Inflammatory macrophage treated with lipopolysaccharide for 1 hour (primary cell): ENCODE results near the gene AP1M1.

ENCODE experiments used
- DNase-seq, 2 donors: peaks; one replicate each; pipeline ENCODE4 v3.0.0-alpha.2; 2020 to 2022

Gene AP1M1

DNA sequence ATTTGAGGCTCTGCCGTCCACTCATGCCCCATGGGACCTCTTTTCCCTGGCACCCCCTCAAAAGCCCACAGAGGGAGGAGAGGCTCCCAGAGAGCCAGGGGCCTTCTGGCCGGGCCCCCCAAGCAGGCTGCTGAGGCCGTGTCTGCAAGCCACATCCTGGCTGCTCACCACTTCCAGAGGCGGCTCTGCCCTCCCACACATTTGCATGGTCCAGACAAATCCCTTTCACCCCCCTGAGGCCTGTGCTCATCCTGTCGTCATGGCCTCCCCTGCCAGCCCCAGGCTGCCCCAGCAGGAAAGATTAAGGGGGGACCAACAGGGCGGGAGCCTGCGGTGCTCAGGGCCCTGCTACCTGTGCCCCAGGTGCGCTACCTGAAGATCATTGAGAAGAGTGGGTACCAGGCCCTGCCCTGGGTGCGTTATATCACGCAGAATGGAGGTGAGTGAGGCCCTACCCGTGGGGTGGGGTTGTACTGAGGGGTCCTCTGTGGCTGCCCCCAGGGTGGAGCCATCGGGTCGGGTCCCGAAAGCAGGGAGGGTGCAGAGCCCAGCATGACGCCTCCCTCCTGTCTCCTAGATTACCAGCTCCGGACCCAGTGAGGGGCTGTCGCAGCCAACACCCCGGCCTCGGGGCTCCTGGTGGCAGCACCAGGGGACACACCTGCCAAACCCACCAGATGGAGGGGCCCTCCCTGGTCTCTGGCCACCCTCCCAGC is 36.3 kb downstream of the AP1M1 start:
- DNase-seq, result no peak

GRCh38 chr19:16234552-16235445 is 37.1 kb downstream of the AP1M1 start:
- no peak for DNase-seq

DNA sequence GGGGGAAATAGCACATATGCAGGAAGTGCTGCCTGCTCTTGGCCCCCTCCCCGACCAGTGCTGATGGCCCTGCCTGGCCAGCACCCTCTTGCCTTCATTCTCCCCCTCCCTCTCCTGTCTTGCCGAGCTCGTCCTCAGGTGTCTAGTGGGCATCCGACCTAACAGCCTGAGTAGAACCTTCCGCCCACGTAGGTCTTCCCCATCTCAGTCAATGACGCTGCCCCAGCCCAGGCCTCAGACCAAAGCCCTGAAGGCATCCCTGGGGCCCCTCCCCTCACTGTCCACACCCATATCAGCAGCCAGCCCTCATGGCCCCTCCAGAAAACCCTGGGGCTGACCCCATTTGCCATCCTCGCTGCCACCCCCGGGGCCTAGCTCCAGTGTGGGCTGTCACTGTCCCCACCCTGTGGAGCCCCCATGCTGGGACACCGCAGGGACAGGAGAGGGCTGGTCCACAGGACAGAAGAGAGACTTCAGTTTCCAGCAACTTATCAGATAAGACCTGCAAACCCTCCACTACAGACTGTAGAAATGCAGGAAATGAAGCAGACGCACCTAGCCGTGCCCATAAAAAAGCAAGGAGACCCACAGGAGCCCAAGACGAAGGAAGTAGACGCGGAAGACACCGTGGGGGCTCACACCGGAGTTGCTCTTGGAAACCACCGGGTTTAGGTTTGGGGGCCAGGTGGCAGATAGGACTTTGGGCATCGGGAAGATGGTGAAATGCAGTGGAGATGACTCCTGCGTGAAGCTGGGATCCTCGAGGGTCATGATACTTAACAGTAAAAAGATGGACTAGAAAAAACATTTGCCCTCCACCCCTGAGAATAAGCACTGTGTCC is 38.3 kb downstream of the AP1M1 start:
- no peak for DNase-seq

- DNase-seq, result no peak
Observed at GRCh38 chr19:16244091-16244490, 46.4 kb downstream of the AP1M1 start.

GRCh38 chr19:16247353-16248182 is 49.9 kb downstream of the AP1M1 start:
- DNase-seq, result peak; percentile 55 to 94

DNA sequence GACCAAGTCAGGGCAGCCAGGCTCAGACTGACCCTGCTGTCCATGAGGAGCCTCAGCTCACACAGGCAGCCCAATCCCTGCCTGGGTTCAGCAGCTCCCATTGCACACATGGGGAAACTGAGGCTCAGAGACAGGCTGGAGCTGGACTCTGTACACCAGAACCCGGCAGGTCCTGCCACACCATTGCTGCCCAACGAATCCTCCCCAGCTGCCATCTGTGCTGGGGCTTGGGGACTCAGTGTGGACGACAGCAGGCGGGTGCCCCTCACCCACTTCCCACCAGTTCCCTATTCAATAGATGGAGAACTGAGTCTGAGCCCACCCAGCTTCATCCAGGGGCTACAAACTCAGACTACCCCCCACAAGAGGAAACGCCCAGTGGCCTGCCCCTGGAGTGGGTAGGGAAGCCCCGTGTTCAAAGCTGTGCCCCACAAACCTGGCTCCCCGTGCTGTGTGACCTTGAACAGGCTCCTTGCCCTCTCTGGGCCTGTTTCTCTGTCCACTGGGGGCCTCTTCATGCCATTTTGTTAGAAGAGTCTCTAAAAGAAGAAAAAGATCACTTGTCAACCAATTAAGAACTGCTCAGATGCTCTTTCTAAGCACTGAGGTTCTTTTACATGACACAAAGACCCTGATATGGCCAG is 50.8 kb downstream of the AP1M1 start:
- no peak for DNase-seq

- DNase-seq, result no peak
Observed at GRCh38 chr19:16249826-16250404, 52.2 kb downstream of the AP1M1 start.

DNA sequence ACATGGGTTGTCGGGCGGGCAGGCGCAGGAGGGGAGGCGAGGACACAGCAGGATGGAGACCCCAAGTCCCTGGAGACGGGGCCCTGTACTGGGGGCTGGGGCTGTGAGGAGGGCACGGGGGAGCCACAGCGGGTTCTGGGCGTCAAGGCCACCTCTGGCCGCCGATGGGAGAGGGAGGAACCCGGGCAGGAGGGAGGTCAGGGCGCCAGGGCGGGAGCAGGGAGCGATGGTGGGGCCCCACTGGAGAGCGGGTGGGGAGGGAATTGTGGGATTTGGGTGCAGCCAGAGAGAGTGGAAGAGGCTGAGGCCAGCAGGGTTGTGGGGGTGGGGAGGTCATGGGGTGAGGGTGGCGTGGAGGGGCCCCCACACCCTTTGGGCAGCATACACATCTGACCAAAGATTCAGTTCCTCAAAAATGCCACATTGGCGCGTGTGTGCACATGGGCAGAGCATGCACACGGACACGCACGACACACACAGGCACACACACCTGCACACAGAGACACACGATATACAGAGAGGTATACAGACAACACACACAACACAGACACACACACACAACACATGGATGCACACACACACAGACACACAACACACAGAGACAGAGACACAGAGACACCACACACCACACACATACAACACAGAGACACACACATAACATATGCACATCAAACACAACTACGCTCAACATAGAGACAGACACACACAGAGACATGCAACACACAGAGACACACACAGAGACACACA is 54.9 kb downstream of the AP1M1 start:
- DNase-seq, result peak; percentile 21 to 23

DNA sequence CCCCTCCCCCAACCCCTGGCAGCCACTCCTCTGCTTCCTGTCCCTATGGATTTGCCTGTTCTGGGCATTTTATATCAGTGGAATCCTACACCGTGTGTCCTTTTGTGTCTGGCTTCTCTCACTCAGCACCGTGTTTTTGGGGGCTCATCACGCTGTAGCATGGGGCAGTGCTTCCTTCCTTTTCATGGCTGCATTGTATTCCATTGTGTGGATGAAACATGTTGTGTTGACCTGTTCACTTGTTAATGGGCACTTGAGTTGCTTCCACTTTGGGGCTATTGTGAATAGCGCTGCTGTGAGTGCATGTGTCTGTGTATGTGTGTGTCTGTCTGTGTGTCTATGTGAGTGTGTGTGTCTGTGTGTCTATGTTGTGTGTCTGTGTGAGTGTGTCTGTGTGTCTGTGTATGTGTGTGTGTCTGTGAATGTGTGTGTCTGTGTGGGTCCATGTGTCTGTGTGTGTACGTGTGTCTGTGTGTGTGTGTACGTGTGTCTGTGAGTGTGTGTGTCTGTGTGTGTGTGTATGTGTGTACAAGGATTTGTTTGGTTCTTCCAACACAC is 57.2 kb downstream of the AP1M1 start:
- DNase-seq, result no peak

DNA sequence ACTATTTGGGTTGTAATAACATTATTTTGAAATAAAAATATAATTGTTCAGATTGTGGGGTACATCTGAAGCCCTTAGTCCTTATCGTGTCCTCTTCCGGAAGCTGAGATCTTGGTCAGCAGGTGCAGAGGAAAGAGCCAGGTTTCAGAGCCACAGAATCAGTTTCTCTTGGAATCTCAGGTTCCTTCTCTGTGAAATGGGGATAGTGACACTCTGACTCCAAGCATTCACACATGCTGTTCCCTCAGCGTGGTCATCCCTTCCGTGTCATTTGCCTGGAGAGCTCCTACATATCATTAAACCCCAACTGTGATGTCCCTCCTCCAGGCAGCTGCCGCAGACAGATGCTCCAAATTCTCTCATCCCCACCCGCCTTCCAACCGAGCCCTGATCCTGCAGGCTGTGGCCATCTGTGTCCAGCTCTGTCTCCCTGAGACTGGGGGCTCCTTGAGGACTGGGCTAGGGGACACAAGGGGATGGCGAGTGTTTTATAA is 59.8 kb downstream of the AP1M1 start:
- DNase-seq, result no peak

- DNase-seq, result peak in 1 of 2 donors; percentile 47
Observed at GRCh38 chr19:16258440-16258903, 60.8 kb downstream of the AP1M1 start.

DNA sequence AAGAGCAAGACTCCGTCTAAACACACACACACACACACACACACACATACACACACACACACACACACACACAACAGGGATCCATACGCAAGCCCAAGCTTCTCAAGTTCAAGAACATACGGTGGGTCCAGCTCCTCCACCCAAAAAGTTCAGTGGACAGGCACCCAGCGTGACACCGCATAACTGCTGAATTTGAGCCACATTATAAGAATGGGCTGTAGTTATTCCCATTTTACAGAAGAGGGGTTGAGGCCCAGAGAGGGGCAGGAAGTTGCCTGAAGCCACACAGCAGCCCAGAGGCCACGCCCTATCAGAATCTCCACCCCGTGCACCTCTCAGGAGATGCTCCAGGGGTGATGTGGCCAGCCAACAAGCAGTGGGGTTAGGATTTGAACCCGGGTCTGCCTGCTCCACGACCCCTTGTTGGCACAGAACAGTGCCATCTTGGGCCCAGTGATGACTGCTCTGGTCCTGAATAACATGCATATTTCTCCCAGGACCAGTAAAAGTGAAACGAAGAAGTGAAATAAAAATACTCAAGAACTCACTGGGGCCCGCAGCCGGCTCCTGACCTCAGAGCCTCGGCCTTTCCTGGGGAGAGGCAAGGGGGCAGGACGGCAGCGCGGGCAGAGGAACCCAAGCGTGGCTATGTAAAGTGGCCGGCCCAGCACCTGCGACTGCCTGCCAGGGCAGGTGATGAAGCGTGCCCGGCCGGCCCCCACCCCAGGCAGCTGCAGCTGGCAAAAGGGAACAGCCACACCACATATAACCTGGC is 61.9 kb downstream of the AP1M1 start:
- no peak for DNase-seq

DNA sequence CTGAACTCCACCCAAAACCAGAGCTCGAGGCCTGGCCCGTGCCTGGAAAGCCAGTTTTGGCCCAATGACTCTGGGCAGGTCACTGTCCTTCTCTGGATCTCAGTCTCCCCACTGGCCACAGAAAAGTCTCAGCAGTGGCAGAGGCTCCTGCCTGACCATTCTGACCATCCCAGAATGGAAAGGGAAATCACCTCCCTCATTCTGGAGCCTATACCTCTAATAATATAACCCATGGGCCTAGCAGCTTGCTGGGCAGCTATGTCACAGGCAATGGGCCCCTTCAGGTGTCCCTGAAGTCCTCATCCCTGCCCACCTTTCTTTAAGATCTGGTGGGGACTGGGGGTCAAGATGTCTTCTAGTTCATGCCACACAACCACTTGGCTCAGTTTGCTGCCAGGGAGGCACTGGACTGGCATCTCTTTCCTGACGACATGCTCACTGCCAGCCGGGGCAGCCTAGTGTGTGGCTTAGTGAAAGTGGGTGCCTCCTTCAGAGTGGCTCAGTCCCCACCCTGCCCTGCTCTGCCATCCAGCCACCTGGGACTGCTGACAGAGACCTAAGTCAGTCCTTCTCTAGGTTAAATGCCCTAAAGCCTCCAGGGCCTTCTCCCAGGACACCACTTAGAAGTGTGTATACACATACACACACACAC is 62.6 kb downstream of the AP1M1 start:
- DNase-seq, result no peak

DNA sequence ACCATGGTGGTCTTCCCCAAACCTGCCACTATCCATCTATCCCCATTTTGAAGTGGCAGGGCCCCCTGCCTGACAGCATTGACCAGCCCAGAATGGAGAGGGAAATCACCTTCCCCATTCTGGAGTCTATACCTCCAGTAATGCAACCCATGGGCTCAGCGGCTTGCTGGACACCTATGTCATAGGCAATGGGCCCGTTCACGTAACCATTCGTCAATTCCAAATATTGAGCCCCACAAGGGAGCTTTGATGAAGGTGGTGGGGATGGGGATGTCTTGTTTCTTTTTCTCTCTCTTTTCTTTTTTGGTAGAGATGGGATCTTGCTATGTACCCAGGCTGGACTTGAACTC is 63.1 kb downstream of the AP1M1 start:
- DNase-seq, result no peak

GRCh38 chr19:16261584-16262368 is 64.1 kb downstream of the AP1M1 start:
- DNase-seq, result peak; percentile 43 to 46

DNA sequence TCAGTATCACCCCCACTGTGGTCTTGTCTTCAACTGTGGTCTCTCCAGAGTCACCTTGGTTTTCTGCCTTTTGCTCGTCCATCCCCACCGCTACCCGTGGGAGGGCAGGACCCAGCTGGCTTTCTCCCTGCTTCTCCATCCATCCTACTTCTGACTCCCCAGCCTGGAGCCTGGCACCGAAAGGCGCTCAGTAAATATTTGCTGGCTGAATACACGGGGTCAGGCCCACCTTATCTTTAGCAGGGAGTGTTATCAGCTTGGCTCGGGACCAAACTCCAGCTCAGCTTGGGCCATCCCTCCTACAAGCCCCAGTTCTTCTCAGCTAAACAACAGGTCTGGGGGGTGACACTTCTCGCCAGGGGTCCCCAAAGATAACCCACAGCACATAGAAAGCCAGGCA is 64.9 kb downstream of the AP1M1 start:
- DNase-seq, result no peak

DNA sequence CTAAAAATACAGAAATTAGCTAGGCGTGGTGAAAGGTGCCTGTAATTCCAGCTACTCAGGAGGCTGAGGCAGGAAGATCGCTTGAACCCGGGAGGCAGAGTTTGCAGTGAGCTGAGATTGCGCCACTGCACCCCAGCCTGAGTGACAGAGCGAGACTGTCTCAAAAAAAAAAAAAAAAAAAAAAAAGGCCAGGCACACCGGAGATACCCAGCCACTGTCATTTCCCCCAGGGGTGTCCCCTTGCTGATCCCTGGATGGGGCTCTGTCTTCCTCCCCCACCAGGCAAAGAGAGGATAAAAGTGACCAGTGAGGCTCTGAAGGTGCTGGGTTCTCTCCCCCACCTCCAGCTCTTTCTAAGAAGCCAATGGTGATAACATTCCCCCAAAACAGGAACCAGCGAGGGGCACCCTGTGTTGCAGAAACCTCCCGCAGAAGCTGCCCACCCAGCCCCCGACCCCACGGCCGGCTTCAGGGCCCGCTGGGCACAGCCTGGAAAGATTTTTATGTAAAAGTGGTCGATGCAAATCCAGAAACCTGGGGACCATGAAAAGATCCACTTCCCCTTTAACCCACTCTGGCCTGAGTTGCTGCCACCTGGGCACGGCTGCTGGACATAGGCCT is 65.5 kb downstream of the AP1M1 start:
- DNase-seq, result no peak
